ENCODE measurements around the gene P2RX2. TPM values are rescaled to one million over a fixed set of nuclear protein-coding genes. Genes with fewer than 3 reads are reported as not detected.

Gene P2RX2
- total RNA-seq, 1 experiment from 2014 or later = not detected

DNA sequence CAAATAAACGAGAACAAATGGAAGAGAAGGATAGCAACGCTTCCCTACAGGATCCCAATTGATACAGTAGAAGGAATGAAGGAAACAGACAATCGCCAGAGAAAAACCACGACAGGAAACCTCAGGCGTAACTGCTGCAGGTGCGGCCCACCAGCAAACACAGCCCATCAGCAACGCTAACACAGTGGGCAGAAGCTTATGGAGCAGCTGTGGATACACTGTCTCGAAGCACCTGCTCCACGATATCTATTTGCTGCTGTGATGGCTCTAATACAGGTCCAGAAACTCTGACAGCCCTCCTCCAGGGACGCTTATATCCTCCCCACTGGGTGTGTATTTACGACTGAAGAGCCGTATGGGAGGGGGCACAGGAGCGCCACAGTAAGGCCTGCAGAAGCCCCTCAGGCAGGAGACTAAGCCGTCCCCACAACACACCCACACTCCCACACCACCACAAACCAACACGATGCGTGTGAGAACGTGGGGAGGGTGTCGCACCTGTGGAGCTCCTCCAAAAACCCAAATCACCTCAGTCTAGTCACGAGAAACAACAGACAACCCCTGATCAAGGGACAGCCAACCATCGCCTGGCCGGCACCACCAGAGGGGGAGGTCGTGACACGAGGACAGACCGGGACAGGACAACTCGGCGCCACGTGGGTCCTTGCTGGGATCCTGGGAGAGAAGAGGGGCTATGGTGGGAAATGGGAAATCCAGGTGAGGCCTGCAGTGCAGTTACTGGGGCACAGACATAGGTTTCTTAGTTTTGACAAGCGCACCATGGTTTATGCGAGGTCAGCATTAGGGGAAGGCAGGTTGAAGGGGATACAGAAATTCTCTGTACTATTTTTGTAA lies 44.6 kb downstream of the P2RX2 start:
- no peak overlapping the region for H3K27ac ChIP-seq (ENCODE audit: low read depth, low read length)
- ChIA-PET RAD21 (ENCODE audit: low non-redundant PET in 1 of 2, low total read pairs in 2 of 2, uncharacterized antibody in 2 of 2, unreplicated experiment in 2 of 2) (no interaction called here), CTCF (no interaction called here), POLR2A (no interaction called here)
- H3K4me3 ChIP-seq (replicated peaks in 1 of 2; ENCODE audit: low read depth in 1 of 2, low read length in 2 of 2) = no peak overlapping the region
- H3K79me2 ChIP-seq (ENCODE audit: insufficient read depth, low read length) = 0 out of 2 replicates have a peak, but pooled peaks cover 3% of the 10 kb centered on the region
- intact Hi-C loops (cut with micrococcal nuclease) = no loop called here
- H4K20me1 ChIP-seq (ENCODE audit: insufficient read depth) = no peaks in the 10 kb centered on the region
- no peak overlapping the region for H2AFZ ChIP-seq (ENCODE audit: low read depth, low read length, poor library complexity, severe bottlenecking)
- H3K9ac ChIP-seq (ENCODE audit: low read length) = no peak overlapping the region
- H3K4me1 ChIP-seq (ENCODE audit: control insufficient read depth in 1 of 2, insufficient read depth in 2 of 2, low read length in 2 of 2) = no peaks in the 10 kb centered on the region
- H3K9me3 ChIP-seq (ENCODE audit: control insufficient read depth in 1 of 2, insufficient read depth in 1 of 2, low read depth in 1 of 2, low read length in 2 of 2) = no peaks in the 10 kb centered on the region
- peaks cover 73 to 75% of the 10 kb centered on the region in 2 experiments for H3K36me3 ChIP-seq (ENCODE audit: control insufficient read depth in 1 of 2, insufficient read depth in 2 of 2, low read length in 2 of 2)
- DNase-seq (ENCODE audit: low read depth, low spot score) (no peak), ATAC-seq (no peak)
- BruUV-seq (replicated peaks) = no TSS peak
- no peak for TF ChIP-seq EZH2 (IDR thresholded peaks at IDR 0.05)
- TF ChIP-seq CTCF (IDR thresholded peaks at IDR 0.05 in 2 of 3, conservative IDR thresholded peaks at IDR 0.05 in 1 of 3; ENCODE audit: borderline replicate concordance in 1 of 3, insufficient read depth in 1 of 3, low read depth in 2 of 3, low read length in 2 of 3) = no peak
- no peak for TF ChIP-seq POLR2A (IDR thresholded peaks at IDR 0.05; ENCODE audit: borderline replicate concordance, extremely low read depth, insufficient read depth, insufficient read length)
- TF ChIP-seq YY1 (IDR thresholded peaks at IDR 0.05; ENCODE audit: extremely low read depth, insufficient replicate concordance, low read depth, low read length) = no peak
- TF ChIP-seq, protein P1, sequence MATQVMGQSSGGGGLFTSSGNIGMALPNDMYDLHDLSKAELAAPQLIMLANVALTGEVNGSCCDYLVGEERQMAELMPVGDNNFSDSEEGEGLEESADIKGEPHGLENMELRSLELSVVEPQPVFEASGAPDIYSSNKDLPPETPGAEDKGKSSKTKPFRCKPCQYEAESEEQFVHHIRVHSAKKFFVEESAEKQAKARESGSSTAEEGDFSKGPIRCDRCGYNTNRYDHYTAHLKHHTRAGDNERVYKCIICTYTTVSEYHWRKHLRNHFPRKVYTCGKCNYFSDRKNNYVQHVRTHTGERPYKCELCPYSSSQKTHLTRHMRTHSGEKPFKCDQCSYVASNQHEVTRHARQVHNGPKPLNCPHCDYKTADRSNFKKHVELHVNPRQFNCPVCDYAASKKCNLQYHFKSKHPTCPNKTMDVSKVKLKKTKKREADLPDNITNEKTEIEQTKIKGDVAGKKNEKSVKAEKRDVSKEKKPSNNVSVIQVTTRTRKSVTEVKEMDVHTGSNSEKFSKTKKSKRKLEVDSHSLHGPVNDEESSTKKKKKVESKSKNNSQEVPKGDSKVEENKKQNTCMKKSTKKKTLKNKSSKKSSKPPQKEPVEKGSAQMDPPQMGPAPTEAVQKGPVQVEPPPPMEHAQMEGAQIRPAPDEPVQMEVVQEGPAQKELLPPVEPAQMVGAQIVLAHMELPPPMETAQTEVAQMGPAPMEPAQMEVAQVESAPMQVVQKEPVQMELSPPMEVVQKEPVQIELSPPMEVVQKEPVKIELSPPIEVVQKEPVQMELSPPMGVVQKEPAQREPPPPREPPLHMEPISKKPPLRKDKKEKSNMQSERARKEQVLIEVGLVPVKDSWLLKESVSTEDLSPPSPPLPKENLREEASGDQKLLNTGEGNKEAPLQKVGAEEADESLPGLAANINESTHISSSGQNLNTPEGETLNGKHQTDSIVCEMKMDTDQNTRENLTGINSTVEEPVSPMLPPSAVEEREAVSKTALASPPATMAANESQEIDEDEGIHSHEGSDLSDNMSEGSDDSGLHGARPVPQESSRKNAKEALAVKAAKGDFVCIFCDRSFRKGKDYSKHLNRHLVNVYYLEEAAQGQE (IDR thresholded peaks at IDR 0.05; ENCODE audit: low read depth) = no peak
- TF ChIP-seq POLR2AphosphoS5 (IDR thresholded peaks at IDR 0.05; ENCODE audit: low read depth, low read length) = no peak
- TF ChIP-seq RAD21 (IDR thresholded peaks at IDR 0.05; ENCODE audit: low read depth) = no peak
- TF ChIP-seq, protein P2, sequence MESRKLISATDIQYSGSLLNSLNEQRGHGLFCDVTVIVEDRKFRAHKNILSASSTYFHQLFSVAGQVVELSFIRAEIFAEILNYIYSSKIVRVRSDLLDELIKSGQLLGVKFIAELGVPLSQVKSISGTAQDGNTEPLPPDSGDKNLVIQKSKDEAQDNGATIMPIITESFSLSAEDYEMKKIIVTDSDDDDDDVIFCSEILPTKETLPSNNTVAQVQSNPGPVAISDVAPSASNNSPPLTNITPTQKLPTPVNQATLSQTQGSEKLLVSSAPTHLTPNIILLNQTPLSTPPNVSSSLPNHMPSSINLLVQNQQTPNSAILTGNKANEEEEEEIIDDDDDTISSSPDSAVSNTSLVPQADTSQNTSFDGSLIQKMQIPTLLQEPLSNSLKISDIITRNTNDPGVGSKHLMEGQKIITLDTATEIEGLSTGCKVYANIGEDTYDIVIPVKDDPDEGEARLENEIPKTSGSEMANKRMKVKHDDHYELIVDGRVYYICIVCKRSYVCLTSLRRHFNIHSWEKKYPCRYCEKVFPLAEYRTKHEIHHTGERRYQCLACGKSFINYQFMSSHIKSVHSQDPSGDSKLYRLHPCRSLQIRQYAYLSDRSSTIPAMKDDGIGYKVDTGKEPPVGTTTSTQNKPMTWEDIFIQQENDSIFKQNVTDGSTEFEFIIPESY (IDR thresholded peaks at IDR 0.05; ENCODE audit: extremely low read depth, insufficient replicate concordance, low read length) = no peak
- TF ChIP-seq EZH2phosphoT487 (IDR thresholded peaks at IDR 0.05; ENCODE audit: borderline replicate concordance) = no peak
- TF ChIP-seq CEBPB (IDR thresholded peaks at IDR 0.05; ENCODE audit: low read depth) = no peak
- no peaks in the 10 kb centered on the region for H3K27me3 ChIP-seq (ENCODE audit: insufficient read depth, low read length)
- no peaks in the 10 kb centered on the region for H3K9me2 ChIP-seq (ENCODE audit: insufficient read depth)
- no peak overlapping the region for H3K4me2 ChIP-seq (ENCODE audit: low read length)

Measured in HCT116 (cell line).